Neural cell (in vitro differentiated cells): Measurements from ENCODE around the gene HSBP1L1. TPM values are rescaled to one million over a fixed set of nuclear protein-coding genes. Genes with fewer than 3 reads are reported as not detected.
"Not testable (repeated sequence)": the region's sequence is repeated elsewhere in the genome, so short reads cannot be mapped to it uniquely, and the experiment has no call there.

Source experiments
- H2AFZ ChIP-seq: fragments of 200-600, 300-800 bp; sonication (generic), shearing (Covaris generic); 2 replicates; pipeline ENCODE4 v1.6.0; 2014; ENCODE audit warnings: low read depth, mild to moderate bottlenecking, antibody characterized with exemption, low read length, moderate library complexity
- H3F3A ChIP-seq: fragments of 200-600 bp; shearing (Covaris generic); 2 replicates; pipeline ENCODE4 v1.6.1; 2016; ENCODE audit warnings: mild to moderate bottlenecking, moderate library complexity, mixed read lengths, antibody characterized with exemption, low read length; ENCODE audit not compliant: insufficient read depth, poor library complexity, severe bottlenecking
- H3K27ac ChIP-seq: fragments of 200-600, 300-800 bp; sonication (generic), shearing (Covaris generic); 2 replicates; pipeline ENCODE4 v1.5.1; 2014; ENCODE audit warnings: mild to moderate bottlenecking, low read length, moderate library complexity
- H3K27me3 ChIP-seq: fragments of 300-800, 200-600 bp; sonication (generic), shearing (Covaris generic); 2 replicates; pipeline ENCODE4 v1.6.0; 2014; ENCODE audit warnings: mild to moderate bottlenecking, low read depth, low read length, moderate library complexity; ENCODE audit not compliant: insufficient read depth
- H3K36me3 ChIP-seq: fragments of 300-800, 200-600 bp; sonication (generic), shearing (Covaris generic); 2 replicates; pipeline ENCODE4 v1.5.1; 2014; ENCODE audit warnings: mild to moderate bottlenecking, antibody characterized with exemption, low read length, moderate library complexity; ENCODE audit not compliant: insufficient read depth
- H3K4me2 ChIP-seq: fragments of 300-800, 200-600 bp; sonication (generic), shearing (Covaris generic); 2 replicates; pipeline ENCODE4 v1.6.0; 2014; ENCODE audit warnings: mild to moderate bottlenecking, low read length
- H3K4me3 ChIP-seq: fragments of 300-800, 200-600 bp; sonication (generic), shearing (Covaris generic); 2 replicates; pipeline ENCODE4 v1.5.1; 2014; ENCODE audit warnings: mild to moderate bottlenecking, low read length, moderate library complexity
- H3K79me2 ChIP-seq: fragments of 200-600 bp; shearing (Covaris generic); replicated peaks from 2 replicates; pipeline ENCODE4 v1.6.0; 2014; ENCODE audit warnings: mild to moderate bottlenecking, low read length, moderate library complexity; ENCODE audit not compliant: insufficient read depth
- H3K9ac ChIP-seq: fragments of 300-800, 200-600 bp; sonication (generic), shearing (Covaris generic); 2 replicates; pipeline ENCODE4 v1.6.1; 2016; ENCODE audit warnings: mild to moderate bottlenecking, low read length, mixed read lengths
- H3K9me2 ChIP-seq: fragments of 200-600 bp; shearing (Covaris generic); 2 replicates; pipeline ENCODE4 v1.6.1; 2016; ENCODE audit warnings: mild to moderate bottlenecking, low read length, mixed read lengths; ENCODE audit not compliant: insufficient read depth
- H3K9me3 ChIP-seq: fragments of 200-600, 300-800 bp; sonication (generic), shearing (Covaris generic); 2 replicates; pipeline ENCODE4 v1.6.1; 2016; ENCODE audit warnings: mild to moderate bottlenecking, mixed run types, low read length, moderate library complexity, mixed read lengths
- H4K20me1 ChIP-seq: fragments of 200-600 bp; shearing (Covaris generic); 2 replicates; pipeline ENCODE4 v1.6.1; 2016; ENCODE audit warnings: mild to moderate bottlenecking, mixed run types; ENCODE audit not compliant: insufficient read depth
- EP300 ChIP-seq: fragments of 450-650 bp; conservative IDR thresholded peaks from 2 replicates; pipeline ENCODE4 v1.6.1; 2014; ENCODE audit warnings: antibody characterized with exemption, mild to moderate bottlenecking, moderate library complexity; ENCODE audit not compliant: poor library complexity, severe bottlenecking
- EZH2 ChIP-seq: fragments of 200-600, 300-800 bp; shearing (Covaris generic), sonication (generic); IDR thresholded peaks from 2 replicates; pipeline ENCODE4 v1.6.1; 2014; ENCODE audit warnings: antibody characterized with exemption, low read length, borderline replicate concordance, mild to moderate bottlenecking; ENCODE audit not compliant: insufficient read depth, poor library complexity, severe bottlenecking
- MXI1 ChIP-seq: fragments of 450-650 bp; conservative IDR thresholded peaks from 2 replicates; pipeline ENCODE4 v1.6.1; 2014; ENCODE audit warnings: antibody characterized with exemption, mild to moderate bottlenecking; ENCODE audit not compliant: poor library complexity, severe bottlenecking
- POLR2AphosphoS5 ChIP-seq: IDR thresholded peaks from 2 replicates; pipeline ENCODE4 v1.6.1; 2012
- RAD21 ChIP-seq: fragments of 450-650 bp; conservative IDR thresholded peaks from 2 replicates; pipeline ENCODE4 v1.6.1; 2014; ENCODE audit warnings: antibody characterized with exemption, mild to moderate bottlenecking, moderate library complexity
- SMC3 ChIP-seq: fragments of 450-650 bp; conservative IDR thresholded peaks from 2 replicates; pipeline ENCODE4 v1.6.1; 2014; ENCODE audit warnings: antibody characterized with exemption, mild to moderate bottlenecking, moderate library complexity; ENCODE audit not compliant: poor library complexity
- TAF1 ChIP-seq: IDR thresholded peaks from 2 replicates; pipeline ENCODE4 v1.6.1; 2012; ENCODE audit warnings: low read depth
- polyA plus RNA-seq: library from polyadenylated mRNA; depleted of rRNA; stranded (reverse); fragments of >200 nt; gene quantifications from 2 replicates; pipeline ENCODE4 v1.2.3, GENCODE V29; 2014
- TF ChIP-seq, protein P1 (sequence below): fragments of 450-650 bp; IDR thresholded peaks from 2 replicates; pipeline ENCODE4 v1.5.1; 2014; ENCODE audit warnings: antibody characterized with exemption, mild to moderate bottlenecking, moderate library complexity; ENCODE audit not compliant: poor library complexity, severe bottlenecking
- TF ChIP-seq, protein P2 (sequence below): IDR thresholded peaks from 2 replicates; pipeline ENCODE4 v1.6.1; 2012; ENCODE audit warnings: borderline replicate concordance

The HSBP1L1 gene
- polyA plus RNA-seq, 1 donor from 2014 or later, result 0.84 TPM

DNA sequence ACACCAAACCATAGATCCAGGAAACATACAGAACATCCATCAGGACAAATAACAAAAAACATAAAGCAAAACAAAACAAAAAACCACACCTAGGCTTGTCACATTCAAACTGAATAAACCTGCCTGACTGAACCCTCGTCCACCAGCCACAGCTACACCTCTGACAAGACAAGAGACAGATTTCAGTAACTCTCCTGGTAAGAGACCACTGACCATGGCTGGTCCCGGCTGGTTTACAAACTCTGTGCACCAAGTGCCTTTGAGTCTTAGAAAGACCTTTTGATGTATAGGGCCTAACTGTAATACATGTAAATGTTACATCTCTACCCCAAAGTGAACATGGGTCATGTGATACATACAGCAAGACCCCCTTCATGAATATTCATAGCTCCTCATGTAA is 8.2 kb upstream of the HSBP1L1 start:
- Histone ChIP-seq H3K9me2 (no peaks in the 10 kb centered on the region), H3F3A (no peaks in the 10 kb centered on the region), H3K27me3 (no peaks in the 10 kb centered on the region), H2AFZ (no peak overlapping the region), H3K9me3 (no peaks in the 10 kb centered on the region), H3K36me3 (no peaks in the 10 kb centered on the region), H3K9ac (no peak overlapping the region), H3K27ac (no peak overlapping the region), H3K4me2 (no peak overlapping the region), H4K20me1 (no peaks in the 10 kb centered on the region), H3K4me3 (no peak overlapping the region), H3K79me2 (no peaks in the 10 kb centered on the region)
- TF ChIP-seq, protein P1, sequence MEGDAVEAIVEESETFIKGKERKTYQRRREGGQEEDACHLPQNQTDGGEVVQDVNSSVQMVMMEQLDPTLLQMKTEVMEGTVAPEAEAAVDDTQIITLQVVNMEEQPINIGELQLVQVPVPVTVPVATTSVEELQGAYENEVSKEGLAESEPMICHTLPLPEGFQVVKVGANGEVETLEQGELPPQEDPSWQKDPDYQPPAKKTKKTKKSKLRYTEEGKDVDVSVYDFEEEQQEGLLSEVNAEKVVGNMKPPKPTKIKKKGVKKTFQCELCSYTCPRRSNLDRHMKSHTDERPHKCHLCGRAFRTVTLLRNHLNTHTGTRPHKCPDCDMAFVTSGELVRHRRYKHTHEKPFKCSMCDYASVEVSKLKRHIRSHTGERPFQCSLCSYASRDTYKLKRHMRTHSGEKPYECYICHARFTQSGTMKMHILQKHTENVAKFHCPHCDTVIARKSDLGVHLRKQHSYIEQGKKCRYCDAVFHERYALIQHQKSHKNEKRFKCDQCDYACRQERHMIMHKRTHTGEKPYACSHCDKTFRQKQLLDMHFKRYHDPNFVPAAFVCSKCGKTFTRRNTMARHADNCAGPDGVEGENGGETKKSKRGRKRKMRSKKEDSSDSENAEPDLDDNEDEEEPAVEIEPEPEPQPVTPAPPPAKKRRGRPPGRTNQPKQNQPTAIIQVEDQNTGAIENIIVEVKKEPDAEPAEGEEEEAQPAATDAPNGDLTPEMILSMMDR, result no peak
- TF ChIP-seq MXI1, result no peak
- TF ChIP-seq RAD21, result no peak
- TF ChIP-seq TAF1, result no peak
- TF ChIP-seq EZH2, result no peak
- no peak for TF ChIP-seq SMC3
- TF ChIP-seq POLR2AphosphoS5, result no peak
- no peak for TF ChIP-seq EP300
- TF ChIP-seq, protein P2, sequence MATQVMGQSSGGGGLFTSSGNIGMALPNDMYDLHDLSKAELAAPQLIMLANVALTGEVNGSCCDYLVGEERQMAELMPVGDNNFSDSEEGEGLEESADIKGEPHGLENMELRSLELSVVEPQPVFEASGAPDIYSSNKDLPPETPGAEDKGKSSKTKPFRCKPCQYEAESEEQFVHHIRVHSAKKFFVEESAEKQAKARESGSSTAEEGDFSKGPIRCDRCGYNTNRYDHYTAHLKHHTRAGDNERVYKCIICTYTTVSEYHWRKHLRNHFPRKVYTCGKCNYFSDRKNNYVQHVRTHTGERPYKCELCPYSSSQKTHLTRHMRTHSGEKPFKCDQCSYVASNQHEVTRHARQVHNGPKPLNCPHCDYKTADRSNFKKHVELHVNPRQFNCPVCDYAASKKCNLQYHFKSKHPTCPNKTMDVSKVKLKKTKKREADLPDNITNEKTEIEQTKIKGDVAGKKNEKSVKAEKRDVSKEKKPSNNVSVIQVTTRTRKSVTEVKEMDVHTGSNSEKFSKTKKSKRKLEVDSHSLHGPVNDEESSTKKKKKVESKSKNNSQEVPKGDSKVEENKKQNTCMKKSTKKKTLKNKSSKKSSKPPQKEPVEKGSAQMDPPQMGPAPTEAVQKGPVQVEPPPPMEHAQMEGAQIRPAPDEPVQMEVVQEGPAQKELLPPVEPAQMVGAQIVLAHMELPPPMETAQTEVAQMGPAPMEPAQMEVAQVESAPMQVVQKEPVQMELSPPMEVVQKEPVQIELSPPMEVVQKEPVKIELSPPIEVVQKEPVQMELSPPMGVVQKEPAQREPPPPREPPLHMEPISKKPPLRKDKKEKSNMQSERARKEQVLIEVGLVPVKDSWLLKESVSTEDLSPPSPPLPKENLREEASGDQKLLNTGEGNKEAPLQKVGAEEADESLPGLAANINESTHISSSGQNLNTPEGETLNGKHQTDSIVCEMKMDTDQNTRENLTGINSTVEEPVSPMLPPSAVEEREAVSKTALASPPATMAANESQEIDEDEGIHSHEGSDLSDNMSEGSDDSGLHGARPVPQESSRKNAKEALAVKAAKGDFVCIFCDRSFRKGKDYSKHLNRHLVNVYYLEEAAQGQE, result no peak

DNA sequence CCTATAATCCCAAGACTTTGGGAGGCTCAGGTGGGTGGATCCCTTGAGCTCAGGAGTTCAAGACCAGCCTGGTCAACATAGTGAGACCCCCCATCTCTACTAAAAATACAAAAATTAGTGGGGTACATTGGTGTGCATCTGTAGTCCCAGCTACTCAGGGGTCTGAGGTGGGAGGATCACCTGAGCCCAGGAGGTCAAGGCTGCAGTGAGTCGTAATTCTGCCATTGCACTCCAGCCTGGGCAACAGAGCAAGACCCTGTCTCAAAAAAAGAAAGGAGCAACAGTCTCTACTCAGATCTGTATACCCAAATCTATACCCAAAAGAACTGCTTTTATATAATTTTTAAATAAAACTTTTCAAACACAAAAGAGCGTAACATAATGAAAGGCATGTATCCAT is 5.5 kb upstream of the HSBP1L1 start:
- no peak overlapping the region for H2AFZ ChIP-seq
- no peak overlapping the region for H3K4me3 ChIP-seq
- H3F3A ChIP-seq, result no peaks in the 10 kb centered on the region
- H3K9me2 ChIP-seq, result no peaks in the 10 kb centered on the region
- H3K27ac ChIP-seq, result no peak overlapping the region
- H3K27me3 ChIP-seq, result no peaks in the 10 kb centered on the region
- no peak overlapping the region for H3K9ac ChIP-seq
- H3K4me2 ChIP-seq, result no peak overlapping the region
- no peaks in the 10 kb centered on the region for H3K36me3 ChIP-seq
- TF ChIP-seq POLR2AphosphoS5 (no peak), RAD21 (no peak), EZH2 (no peak), SMC3 (no peak), EP300 (no peak), MXI1 (no peak)
- TF ChIP-seq, protein P2, result no peak
- no peaks in the 10 kb centered on the region for H4K20me1 ChIP-seq
- no peaks in the 10 kb centered on the region for H3K79me2 ChIP-seq
- no peaks in the 10 kb centered on the region for H3K9me3 ChIP-seq

DNA sequence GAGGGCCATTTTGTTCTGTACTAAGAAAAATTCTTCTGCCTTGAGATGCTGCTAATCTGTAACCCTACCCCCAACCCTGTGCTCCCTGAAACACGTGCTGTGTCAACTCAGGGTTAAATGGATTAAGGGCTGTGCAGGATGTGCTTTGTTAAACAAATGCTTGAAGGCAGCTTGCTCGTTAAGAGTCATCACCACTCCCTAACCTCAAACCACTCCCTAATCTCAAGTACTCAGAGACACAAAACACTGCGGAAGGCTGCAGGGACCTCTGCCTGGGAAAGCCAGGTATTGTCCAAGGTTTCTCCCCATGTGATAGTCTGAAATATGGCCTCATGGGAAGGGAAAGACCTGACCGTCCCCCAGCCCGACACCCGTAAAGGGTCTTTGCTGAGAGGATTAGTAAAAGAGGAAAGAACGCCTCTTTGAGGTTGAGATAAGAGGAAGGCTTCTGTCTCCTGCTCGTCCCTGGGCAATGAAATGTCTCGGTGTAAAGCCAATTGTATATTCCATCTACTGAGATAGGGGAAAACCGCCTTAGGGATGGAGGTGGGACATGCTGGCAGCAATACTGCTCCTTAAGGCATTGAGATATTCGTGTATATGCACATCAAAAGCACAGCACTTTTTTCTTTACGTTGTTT is 4.2 kb upstream of the HSBP1L1 start:
- H3K27me3 ChIP-seq, result not testable (repeated sequence)

More for the DNA sequence above, 4.2 kb upstream of the HSBP1L1 start:
- not testable (repeated sequence) for H3K9me2 ChIP-seq, H3K9ac ChIP-seq, H3K27ac ChIP-seq, H3K9me3 ChIP-seq, H3F3A ChIP-seq, H3K36me3 ChIP-seq, H4K20me1 ChIP-seq, H2AFZ ChIP-seq, H3K79me2 ChIP-seq, H3K4me2 ChIP-seq, H3K4me3 ChIP-seq
